HL-60 (cell line): ENCODE results near the gene CLC.
"Not testable (repeated sequence)": the region's sequence is repeated elsewhere in the genome, so short reads cannot be mapped to it uniquely, and the experiment has no call there.

Experiments used
- DNase-seq, 2 experiments: peaks; one replicate each; pipeline ENCODE4 v3.0.0-alpha.2; 2010 to 2020; ENCODE audit warnings: low read depth in 1 of 2, low spot score in 1 of 2
- H3K27ac ChIP-seq: fragments of 250-450 bp; sonication (Bioruptor Pico); replicated peaks from 2 replicates; pipeline ENCODE4 v1.5.1; 2020; ENCODE audit warnings: mild to moderate bottlenecking, moderate library complexity
- H3K27me3 ChIP-seq: fragments of 250-450 bp; sonication (Bioruptor Pico); 2 replicates; pipeline ENCODE4 v1.5.1; 2021; ENCODE audit warnings: mild to moderate bottlenecking, moderate library complexity; ENCODE audit not compliant: insufficient read depth, poor library complexity, severe bottlenecking
- H3K4me3 ChIP-seq: replicated peaks from 2 replicates; pipeline ENCODE4 v1.5.1; 2011; ENCODE audit warnings: mild to moderate bottlenecking, control low read depth, low read length; ENCODE audit not compliant: insufficient read depth
- CTCF ChIP-seq: IDR thresholded peaks from one replicate; pipeline ENCODE4 v1.5.1; 2011; ENCODE audit warnings: low read length, control low read depth, inconsistent platforms; ENCODE audit not compliant: insufficient read depth
- GABPA ChIP-seq: IDR thresholded peaks from 2 replicates; pipeline ENCODE4 v1.6.1; 2012; ENCODE audit warnings: low read depth
- POLR2AphosphoS5 ChIP-seq: IDR thresholded peaks from 2 replicates; pipeline ENCODE4 v1.6.1; 2012; ENCODE audit warnings: low read depth
- REST ChIP-seq: IDR thresholded peaks from 2 replicates; pipeline ENCODE4 v1.6.1; 2012; ENCODE audit warnings: low read depth; ENCODE audit not compliant: insufficient replicate concordance
- SPI1 ChIP-seq: IDR thresholded peaks from 2 replicates; pipeline ENCODE4 v1.6.1; 2012; ENCODE audit warnings: low read depth, mild to moderate bottlenecking, borderline replicate concordance

CLC gene

GRCh38 chr19:39727070-39727800 is 10.6 kb downstream of the CLC start:
- no peak for TF ChIP-seq CTCF
- TF ChIP-seq GABPA, result no peak
- TF ChIP-seq SPI1, result no peak
- TF ChIP-seq POLR2AphosphoS5, result no peak
- no peak for TF ChIP-seq REST
- Histone ChIP-seq H3K4me3 (no peak overlapping the region), H3K27me3 (no peaks in the 10 kb centered on the region), H3K27ac (no peak overlapping the region)
- no peak for DNase-seq

- H3K4me3 ChIP-seq, result no peak overlapping the region
- H3K27me3 ChIP-seq, result no peaks in the 10 kb centered on the region
- no peak overlapping the region for H3K27ac ChIP-seq
- DNase-seq, result no peak
- TF ChIP-seq CTCF (no peak), POLR2AphosphoS5 (no peak), GABPA (no peak), REST (no peak), SPI1 (no peak)
These were observed 11.8 kb downstream of the CLC start for GRCh38 chr19:39725995-39726394.

GRCh38 chr19:39720144-39720543 is 17.7 kb downstream of the CLC start:
- not testable (repeated sequence) for H3K27me3 ChIP-seq, H3K4me3 ChIP-seq, DNase-seq, H3K27ac ChIP-seq

GRCh38 chr19:39710333-39710890 is 27.4 kb downstream of the CLC start:
- TF ChIP-seq SPI1 (no peak), GABPA (no peak), POLR2AphosphoS5 (no peak), REST (no peak), CTCF (no peak)
- DNase-seq, result no peak
- H3K27ac ChIP-seq, result no peak overlapping the region
- H3K4me3 ChIP-seq, result no peak overlapping the region
- H3K27me3 ChIP-seq, result no peaks in the 10 kb centered on the region
